ENCODE data around the gene ETV5.

ETV5 gene

DNA sequence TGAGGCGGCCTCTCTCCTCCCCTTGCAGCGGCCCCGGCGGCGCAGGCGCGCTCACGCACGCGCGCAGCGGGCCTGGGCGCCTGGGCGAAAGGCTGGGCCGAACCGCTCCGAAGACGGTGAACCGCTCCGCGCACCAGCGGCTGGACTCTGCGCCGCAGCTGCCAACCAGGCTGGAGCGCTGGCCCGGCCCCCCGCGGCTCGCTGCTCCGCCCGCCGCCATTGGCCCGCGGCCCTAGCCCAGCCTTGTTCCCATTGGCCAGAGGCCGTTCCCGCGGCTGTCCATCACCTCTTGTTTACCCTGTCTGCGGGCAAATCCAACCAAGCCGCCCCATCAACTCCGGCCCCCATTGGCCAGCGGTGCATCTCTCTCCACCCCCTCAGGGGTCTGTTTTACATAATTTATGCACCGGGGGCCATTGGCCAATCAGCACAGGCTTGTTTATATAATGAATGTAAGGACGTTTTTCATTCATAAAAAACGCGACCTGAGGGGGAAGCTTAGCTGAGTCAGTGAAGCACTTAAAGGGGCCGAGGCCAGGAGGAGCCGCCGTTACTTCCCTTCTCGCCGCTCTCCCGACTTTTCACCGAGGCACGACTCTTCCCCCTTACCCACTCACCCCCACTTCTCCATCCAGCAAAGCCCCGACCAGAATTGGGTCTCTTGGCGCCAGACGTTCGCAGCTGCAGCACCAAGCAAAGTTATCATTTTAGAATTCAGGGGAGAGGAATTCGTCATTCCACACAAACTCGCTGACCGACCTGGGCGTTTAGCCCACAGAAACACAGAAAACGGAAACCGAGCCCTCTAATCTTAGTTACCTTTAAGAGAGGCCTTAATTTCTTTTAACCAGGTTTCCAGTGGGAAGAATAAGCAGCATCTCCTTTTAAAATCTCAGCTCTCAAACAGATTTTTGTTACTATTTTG, at the start of gene ETV5:
ETV5 (minus strand) TSS at position 149 of the 925 bp plus-strand sequence. CDS start 3,221 bp downstream, outside the sequence.
- peak; percentile 98 for DNase-seq (ENCODE audit: low spot score)

DNA sequence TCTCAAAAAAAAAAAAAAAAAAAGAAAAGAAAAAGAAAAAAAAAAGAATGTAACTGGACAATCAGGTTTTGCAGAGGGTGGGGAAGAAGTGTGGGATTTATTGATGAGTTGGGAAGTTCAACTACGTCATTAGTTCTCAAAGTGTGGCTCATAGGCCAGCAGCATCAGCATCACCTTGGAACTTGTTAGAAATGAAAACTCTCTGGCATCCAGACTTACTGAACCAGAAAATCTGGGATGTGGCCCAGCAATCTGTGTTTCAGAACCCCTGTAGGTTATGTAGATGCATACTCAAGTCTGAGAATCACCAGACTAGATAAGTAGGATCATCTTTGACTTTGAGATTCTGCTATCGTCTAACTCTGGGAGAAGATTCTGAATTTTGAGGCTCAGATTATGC, 45.8 kb upstream of the ETV5 start:
- no peak for DNase-seq (ENCODE audit: low spot score)

GRCh38 chr3:186152889-186153292, 44.0 kb upstream of the ETV5 start:
- no peak for DNase-seq (ENCODE audit: low spot score)

DNA sequence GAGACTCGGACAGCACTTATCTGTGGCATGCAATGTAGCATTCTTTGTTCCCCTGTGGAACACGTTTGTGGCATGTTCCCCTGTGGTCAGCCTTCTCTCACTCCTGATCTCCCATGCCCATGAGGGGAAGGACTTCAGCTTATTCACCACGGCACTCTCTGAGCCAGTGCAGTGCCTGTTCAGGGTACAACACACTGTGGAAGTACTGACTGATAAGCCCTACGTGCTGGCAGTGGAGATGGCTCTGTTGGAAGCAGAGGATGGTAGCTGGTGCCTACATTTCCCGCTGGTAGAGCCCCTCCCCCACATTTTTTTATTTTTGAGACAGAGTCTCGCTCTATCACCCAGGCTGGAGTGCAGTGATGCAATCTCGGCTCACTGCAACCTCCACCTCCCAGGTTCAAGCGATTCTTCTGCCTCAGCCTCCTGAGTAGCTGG, 43.5 kb upstream of the ETV5 start:
- DNase-seq (ENCODE audit: low spot score) = no peak

- no peak for DNase-seq (ENCODE audit: low spot score)
Measured at GRCh38 chr3:186151077-186151971, 42.4 kb upstream of the ETV5 start.

DNA sequence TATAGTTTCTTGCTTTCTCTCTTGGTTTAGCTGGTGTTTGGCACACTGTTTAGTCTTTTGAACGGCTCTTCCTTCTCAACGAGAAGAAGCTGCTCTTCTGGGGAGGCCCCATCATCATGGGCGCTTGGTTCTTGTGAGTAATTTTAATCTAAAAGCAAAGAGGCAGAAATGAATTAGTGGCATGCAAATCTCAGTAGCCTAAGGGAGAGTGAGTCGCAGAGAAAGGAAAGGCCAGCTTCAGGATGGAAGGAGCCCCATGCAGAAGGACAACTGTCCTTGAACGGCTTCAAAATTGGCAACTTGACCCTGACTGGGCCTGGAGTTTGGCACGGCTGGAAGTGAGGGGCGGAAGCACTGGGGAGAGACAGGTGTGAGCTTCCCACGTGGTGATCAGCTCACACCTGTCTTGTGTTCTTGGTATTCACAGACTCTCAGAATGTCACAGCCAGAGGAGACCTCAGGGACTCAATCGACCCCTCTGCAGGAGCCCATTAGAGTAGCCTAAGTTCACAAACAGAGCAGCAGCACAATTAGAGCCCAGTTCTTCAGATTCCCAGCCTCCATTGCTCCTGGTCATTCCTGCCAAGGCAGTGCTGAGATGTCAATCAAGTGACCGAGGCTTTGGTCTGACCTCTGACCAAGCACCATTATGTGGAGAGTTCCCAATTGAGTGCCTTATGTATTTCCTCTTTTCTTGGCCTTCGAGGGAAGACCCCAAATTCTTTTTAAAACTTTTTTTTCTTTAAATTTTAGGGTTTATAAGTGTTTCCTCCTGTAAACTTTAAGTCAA, 41.3 kb upstream of the ETV5 start:
- no peak for DNase-seq (ENCODE audit: low spot score)

DNA sequence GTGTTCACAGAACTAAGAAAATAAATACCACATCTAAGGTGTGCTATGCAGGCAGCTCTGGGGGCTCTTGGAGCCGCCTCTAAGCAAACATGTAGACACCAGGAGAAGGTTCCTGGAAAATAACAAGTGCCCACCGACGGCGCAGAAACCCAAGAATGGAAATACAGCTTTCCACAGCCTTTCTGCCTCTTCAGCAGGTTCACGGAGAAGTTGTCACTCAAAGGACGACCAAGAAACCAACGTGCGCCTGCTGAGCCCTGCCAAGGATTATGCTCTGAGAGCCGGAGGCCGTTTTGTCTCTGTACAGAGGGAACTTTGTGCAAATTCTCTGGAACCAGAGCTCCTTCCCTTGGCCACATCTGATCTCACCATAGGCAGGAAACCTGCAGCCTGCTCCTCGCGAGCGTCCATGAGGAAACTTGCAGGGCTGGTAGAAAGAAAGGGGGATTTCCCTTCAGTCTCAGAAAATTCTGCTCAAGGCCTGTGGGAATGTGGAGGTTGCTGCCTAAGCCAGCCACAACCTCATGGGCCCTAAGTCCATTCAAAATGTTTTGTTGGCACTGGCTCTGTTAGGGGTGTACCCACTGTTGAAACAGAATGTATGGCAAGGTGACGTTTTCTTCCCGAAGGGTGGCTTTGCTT, 40.6 kb upstream of the ETV5 start:
- no peak for DNase-seq (ENCODE audit: low spot score)

- DNase-seq (ENCODE audit: low spot score) = no peak
Measured at GRCh38 chr3:186144257-186144656, 35.4 kb upstream of the ETV5 start.

DNA sequence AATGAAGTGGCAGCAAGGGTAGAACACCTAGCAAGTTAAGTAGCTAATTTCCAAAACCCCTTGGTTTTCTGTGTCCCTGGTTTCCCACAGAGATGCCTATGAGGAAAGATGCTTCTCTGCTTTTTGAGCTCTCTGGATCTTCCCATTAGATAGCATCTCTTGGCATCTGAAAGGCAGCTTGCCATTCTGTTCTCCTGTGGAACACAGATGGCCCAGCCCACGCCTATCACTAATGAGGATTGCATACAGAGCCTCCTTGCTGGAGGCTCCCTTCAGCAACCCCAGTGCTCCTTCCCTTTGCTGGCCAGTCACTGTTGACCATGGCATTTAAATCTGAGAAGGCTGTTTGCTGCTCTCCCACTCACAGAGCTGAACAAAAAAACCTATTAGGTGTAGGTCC, 34.4 kb upstream of the ETV5 start:
- DNase-seq (ENCODE audit: low spot score) = no peak

GRCh38 chr3:186142393-186142932, 33.6 kb upstream of the ETV5 start:
- DNase-seq (ENCODE audit: low spot score) = no peak

- no peak for DNase-seq (ENCODE audit: low spot score)
Measured at GRCh38 chr3:186141790-186142189, 32.9 kb upstream of the ETV5 start.

DNA sequence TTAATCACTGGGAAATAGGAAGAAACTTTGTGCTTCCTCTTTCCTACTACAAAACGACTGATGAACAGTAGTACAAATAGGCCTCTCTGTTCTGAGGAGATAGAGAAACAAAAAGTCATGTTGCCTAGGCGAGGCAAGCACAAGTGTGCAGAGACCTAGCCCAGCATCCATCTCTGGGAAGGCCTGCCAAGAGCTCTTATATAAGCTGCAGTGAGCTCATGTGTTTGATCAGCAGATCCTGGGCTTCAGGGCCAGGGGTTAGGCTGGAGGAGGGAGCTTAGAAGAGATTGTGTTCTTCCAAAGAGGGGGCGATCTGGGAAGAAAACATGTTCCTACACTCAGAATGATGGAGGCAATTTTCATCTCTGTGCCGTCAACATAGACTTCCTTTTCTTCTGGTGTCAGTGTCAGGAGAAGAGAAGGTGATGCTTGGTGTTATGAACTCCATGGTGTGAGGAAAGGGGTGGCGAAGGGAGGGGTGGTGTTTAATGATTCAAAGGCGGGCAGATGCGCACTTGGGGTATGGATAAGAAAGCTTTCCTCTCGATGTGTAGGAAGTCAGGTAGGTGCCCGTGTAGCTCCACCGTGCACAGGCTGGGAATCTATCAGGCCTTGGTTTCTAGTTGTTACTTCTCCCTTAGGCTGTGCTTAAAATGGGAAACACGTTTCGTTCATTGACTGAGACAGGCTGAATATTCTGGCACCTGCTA, 29.5 kb upstream of the ETV5 start:
- DNase-seq (ENCODE audit: low spot score) = no peak

DNA sequence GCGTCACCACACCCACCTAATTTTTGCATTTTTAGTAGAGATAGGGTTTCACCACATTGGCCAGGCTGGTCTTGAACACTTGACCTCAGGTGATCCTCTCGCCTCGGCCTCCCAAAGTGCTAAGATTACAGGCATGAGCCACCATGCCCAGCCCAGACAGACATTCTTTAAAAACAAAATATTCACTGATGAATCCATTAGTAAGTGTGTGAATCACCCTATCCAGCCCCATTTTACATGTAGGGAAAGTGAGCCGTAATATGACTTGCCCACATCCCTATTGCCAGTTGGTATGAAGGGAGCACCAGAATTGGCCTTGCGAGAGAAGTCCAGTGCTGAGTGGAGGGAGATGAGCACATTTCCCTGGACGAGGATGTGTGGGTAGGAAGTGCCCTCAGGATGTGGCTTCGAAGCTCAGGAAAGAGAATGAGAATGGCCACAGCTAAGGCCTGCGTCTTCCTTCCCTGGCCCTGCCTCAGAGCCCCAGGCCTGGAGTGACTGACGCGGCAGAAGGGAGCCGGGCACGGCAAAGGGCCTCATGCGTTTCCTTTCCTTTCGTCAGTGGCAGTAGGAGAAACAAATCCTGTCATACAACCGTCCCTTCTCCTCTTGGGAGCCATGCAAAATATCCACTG, 28.3 kb upstream of the ETV5 start:
- DNase-seq (ENCODE audit: low spot score) = no peak

DNA sequence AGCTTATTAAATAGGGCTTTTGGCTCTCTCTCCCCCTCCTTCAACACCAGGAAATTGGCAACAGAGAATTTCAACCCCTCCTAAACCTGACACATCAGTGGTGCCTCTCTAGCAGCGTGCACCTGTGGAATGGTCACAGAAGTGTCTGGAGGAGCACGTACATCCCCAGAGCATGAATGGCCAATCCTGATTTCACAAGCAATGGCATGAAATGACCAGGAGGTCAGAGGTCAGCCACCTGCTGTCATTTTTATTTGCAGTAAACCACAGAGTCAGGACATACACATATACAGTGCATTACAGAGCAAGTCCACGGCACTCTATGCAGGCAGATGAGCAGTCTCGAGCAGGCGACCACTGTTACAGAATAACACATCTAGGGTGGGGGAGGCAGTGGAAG, 25.1 kb upstream of the ETV5 start:
- DNase-seq (ENCODE audit: low spot score) = no peak

DNA sequence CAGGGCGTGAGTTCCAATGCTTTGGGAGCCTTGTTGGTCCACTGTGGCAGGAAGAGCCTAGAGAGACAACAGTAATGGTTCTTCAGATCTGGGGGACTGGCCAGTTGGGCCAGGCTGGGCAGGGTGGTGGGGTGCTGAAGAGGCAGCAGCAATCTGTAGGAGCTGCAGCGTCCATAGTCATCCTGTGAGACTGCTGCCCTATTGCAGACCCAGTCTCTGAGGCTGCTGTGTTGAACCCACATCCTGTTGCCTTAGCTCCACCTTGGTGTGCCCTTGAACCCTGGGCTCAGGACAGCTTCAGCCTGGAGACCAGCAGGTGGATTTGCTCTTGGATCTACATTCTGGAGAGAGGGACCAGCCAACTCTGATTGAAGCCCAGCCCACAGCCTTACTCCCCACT, 23.6 kb upstream of the ETV5 start:
- DNase-seq (ENCODE audit: low spot score) = no peak

DNA sequence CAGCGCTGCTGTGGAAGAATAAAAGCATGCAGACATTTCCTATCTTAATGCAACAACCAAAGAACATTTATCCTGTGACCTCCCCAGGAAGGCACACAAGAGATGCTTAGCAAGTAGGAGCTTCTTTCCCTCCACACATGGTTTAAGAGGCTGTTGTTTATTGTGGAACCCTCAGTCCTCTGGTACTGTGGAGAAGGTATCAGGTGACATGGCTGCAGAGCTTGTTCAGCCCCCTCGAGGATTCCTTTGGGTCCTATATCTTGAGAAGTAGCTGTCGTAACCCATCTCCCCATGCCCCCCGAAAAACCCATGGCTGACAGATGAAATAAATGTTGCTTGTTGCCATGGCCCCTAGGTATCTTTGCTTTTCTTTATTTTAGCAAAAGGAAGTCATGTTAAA, 20.3 kb upstream of the ETV5 start:
- DNase-seq (ENCODE audit: low spot score) = no peak

DNA sequence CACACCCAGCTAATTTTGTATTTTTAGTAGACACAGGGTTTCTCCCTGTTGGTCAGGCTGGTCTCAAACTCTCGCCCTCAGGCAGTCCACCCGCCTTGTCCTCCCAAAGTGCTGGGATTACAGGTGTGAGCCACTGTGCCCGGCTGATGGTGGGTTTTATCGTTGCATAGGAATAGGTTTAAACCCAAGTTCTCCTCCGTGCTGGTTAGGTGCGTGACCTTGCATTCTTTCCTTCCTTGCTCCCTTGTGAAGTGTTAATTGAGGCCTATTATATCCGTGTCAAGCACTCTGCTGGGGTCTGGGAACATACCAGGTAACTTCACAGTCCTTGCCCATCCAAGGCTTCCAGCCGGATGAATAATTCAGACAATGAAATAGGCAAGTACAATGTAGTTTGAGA, 19.3 kb upstream of the ETV5 start:
- no peak for DNase-seq (ENCODE audit: low spot score)

- DNase-seq (ENCODE audit: low spot score) = no peak
Measured at GRCh38 chr3:186127463-186127862, 18.6 kb upstream of the ETV5 start.

GRCh38 chr3:186125118-186125517, 16.2 kb upstream of the ETV5 start:
- no peak for DNase-seq (ENCODE audit: low spot score)

DNA sequence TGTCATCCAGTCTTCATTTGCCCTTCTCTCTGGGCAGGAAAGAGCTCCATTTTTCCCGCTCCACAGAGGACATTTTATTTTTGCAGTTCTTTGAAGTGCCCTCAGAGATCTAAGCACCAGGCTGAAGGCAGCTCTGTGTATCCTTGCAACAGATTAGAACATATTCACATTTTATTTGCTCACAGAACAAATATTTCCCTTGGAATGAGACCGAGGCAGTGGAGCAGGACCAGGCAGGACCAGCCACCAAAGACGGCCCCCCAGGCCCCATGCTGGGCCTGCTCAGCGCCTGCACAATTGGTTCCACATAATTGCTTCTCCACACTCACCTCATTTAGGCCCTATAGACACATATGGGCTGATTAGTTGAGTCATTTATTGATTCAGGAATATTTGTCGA, 15.7 kb upstream of the ETV5 start:
- no peak for DNase-seq (ENCODE audit: low spot score)
